Lower leg skin (tissue), 4 donors: Measurements from ENCODE around the gene TNFAIP8L3. TPM values are rescaled to one million over a fixed set of nuclear protein-coding genes. Genes with fewer than 3 reads are reported as not detected.

Experiments used
- DNase-seq, 2 donors: peaks; one replicate each; pipeline ENCODE4 v3.0.0-alpha.2; 2019; ENCODE audit warnings: low spot score in 2 of 2
- H3K4me3 ChIP-seq: fragments of 200-600 bp; sonication (generic); 2 replicates; pipeline ENCODE4 v1.5.1; 2017; ENCODE audit warnings: mild to moderate bottlenecking, low read depth; ENCODE audit not compliant: poor library complexity, severe bottlenecking
- POLR2A ChIP-seq, 2 donors: fragments of 450-650 bp; IDR thresholded peaks; one replicate each; pipeline ENCODE4 v1.6.1; 2016 to 2017; ENCODE audit warnings: antibody characterized with exemption in 2 of 2, mild to moderate bottlenecking in 1 of 2, moderate library complexity in 1 of 2
- WGBS, 2 donors: methylation state at CpG; one replicate each; pipeline ENCODE4 v1.1.5; 2018; 5-methylcytosine and 5-hydroxymethylcytosine counted together
- intact Hi-C: fragments of 100-400 bp; cut with DNase I; formaldehyde crosslinking; loops from one replicate; pipeline ENCODE4 v1.15.0; 2023; ENCODE audit warnings: low total_unique reads
- total RNA-seq, 4 donors: library from RNA; depleted of rRNA; stranded (reverse); fragments of >200 nt; gene quantifications; one replicate each; pipeline ENCODE4 v1.1.0, GENCODE V29; 2016
- TF ChIP-seq, protein P1 (sequence below), 3 donors: fragments of 450-650 bp; IDR thresholded peaks; one replicate each; pipeline ENCODE4 v1.5.1; 2016; ENCODE audit warnings: antibody characterized with exemption in 3 of 3, mild to moderate bottlenecking in 3 of 3, moderate library complexity in 2 of 3

Gene TNFAIP8L3
- total RNA-seq, 4 donors from 2014 or later: 13.6 to 27.2 (median 22.1) TPM

DNA sequence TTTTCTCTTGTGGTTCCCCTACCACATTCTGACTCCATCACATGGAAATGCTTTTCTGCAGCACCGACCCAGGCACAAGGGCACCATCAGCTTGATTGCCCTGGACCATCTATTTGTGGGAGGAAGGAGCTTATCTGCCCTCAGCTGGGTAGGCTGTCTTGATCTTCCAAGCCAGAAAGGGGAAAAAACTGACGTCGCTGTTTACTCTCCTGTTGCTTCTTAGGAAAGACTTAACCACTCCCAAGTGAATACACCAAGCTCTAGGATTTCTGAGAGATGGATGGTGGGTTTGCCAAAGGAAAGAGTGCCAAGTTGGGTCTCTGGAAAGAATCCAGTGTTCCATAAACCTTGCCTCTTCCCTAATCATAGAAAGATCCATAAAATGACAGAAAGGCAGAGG is 4.0 kb downstream of the TNFAIP8L3 start:
- WGBS, 2 donors: 51 to 72% methylated on average over 3 of the region's 3 CpGs
- no peak overlapping the region for H3K4me3 ChIP-seq
- intact Hi-C loops: no loop called here
- TF ChIP-seq, protein P1, sequence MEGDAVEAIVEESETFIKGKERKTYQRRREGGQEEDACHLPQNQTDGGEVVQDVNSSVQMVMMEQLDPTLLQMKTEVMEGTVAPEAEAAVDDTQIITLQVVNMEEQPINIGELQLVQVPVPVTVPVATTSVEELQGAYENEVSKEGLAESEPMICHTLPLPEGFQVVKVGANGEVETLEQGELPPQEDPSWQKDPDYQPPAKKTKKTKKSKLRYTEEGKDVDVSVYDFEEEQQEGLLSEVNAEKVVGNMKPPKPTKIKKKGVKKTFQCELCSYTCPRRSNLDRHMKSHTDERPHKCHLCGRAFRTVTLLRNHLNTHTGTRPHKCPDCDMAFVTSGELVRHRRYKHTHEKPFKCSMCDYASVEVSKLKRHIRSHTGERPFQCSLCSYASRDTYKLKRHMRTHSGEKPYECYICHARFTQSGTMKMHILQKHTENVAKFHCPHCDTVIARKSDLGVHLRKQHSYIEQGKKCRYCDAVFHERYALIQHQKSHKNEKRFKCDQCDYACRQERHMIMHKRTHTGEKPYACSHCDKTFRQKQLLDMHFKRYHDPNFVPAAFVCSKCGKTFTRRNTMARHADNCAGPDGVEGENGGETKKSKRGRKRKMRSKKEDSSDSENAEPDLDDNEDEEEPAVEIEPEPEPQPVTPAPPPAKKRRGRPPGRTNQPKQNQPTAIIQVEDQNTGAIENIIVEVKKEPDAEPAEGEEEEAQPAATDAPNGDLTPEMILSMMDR (IDR thresholded peaks at IDR 0.05): no peak
- TF ChIP-seq POLR2A (IDR thresholded peaks at IDR 0.05): no peak
- no peak for DNase-seq

DNA sequence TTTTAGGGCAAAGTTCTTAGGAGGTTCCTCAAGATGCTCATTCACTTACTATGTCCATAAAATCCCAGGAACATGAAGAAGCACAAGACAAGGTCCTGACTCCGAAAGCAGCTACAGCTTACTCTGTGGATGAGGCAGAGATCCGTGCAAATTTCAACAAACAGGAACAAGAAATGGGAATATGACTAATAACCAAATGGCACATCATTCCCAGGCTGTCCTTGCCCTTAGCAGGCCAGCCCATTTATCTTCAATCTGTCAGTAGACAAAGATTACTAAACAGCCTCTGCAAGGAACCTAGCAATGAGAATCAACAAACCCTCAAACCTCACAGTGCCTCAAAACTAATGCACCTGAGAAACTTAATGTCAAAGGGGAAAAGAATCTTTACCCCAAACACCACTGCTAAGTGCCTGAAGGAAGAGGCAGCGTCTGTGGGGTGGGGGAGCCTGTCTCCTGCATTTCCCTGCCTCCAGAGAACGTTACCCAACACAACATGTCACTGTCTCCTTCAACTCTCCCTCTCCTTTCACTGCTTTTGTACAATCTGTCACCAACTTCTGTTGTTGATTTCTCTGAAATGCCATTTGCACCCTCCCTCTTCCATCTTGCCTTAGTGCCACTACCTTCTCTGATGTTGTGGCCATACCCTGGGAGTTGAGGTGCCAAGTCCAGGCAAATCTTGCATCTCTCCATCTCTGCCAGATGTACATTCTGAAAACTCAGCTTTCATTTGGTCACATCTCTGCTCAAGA is 4.8 kb downstream of the TNFAIP8L3 start:
- no peak for DNase-seq
- TF ChIP-seq, protein P1 (IDR thresholded peaks at IDR 0.05): no peak
- TF ChIP-seq POLR2A (IDR thresholded peaks at IDR 0.05): no peak
- 63 to 72% methylated on average over 4 of the region's 4 CpGs for WGBS, 2 donors
- no peak overlapping the region for H3K4me3 ChIP-seq
- intact Hi-C loops: loop anchor here (10.0 kb wide), 1 partner anchor 1315 kb away; no protein-coding TSS in a partner anchor

DNA sequence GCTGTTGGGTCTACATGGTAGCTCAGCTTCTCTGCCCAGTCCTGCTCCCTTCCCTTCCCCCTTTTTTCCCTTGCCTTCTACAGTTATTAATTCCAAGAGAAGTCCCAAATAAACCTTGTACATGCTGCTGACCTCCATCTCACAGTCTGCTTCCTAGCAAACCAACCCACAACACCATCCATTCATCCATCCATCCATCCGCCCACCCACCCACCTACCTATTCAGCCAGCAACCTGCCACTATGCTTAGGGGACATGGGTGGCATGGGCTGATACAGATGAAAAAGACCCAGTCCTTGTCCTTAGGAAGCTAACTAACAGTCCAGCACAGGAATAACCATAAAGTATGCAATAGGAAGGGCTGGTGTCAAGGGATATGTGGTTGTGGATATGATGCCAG is 5.7 kb downstream of the TNFAIP8L3 start:
- TF ChIP-seq POLR2A (IDR thresholded peaks at IDR 0.05): no peak
- TF ChIP-seq, protein P1 (IDR thresholded peaks at IDR 0.05): no peak
- intact Hi-C loops: loop anchor here (10.0 kb wide), 1 partner anchor 1316 kb away; no protein-coding TSS in a partner anchor
- no peak for DNase-seq
- 87 to 100% methylated on average over 1 of the region's 1 CpG for WGBS, 2 donors
- no peak overlapping the region for H3K4me3 ChIP-seq

DNA sequence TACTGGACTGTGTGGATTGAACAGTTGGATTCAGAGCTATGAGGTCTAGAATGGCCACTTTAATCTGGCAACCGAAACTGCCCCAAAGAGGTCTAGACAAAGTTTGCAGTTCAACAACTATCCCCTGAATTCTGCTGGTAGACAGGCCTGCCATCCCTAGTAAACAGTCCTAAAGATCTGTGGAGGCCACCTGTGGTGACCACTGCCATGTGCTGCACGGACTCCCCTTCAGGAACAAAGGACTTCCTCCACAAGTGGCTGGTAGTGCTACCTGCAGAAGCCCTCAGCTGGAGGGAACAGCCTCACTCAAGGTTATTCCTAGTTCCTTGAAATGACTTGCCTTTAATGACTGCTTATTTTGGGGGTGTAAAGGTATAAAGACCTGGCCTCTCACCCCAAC is 6.1 kb downstream of the TNFAIP8L3 start:
- WGBS, 2 donors: 93 to 96% methylated on average over 2 of the region's 2 CpGs
- intact Hi-C loops: loop anchor here (10.0 kb wide), 1 partner anchor 1316 kb away; no protein-coding TSS in a partner anchor
- DNase-seq: no peak
- H3K4me3 ChIP-seq: no peak overlapping the region
- TF ChIP-seq POLR2A (IDR thresholded peaks at IDR 0.05): no peak
- TF ChIP-seq, protein P1 (IDR thresholded peaks at IDR 0.05): no peak

DNA sequence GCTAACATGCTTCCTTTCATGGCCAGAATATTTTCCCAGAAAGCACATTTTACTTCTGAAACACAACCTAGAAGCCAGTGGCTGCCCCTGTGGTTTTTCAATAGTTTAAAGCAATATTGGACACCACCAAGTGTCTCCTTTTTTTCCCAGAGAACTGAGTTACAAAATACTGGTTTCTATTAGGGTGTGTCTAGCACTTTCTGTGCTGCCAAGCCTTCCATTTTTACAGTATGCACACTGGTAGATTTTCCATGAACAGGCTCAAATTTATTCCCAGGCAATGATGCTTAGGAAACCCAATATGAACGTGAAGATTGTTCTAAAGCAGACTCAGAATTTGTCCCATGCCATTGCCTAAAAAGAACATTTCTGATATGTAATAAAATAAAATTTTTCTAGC is 7.2 kb downstream of the TNFAIP8L3 start:
- no peak overlapping the region for H3K4me3 ChIP-seq
- no peak for DNase-seq
- TF ChIP-seq, protein P1 (IDR thresholded peaks at IDR 0.05): no peak
- TF ChIP-seq POLR2A (IDR thresholded peaks at IDR 0.05): no peak
- intact Hi-C loops: loop anchor here (10.0 kb wide), 1 partner anchor 1317 kb away; no protein-coding TSS in a partner anchor
- 59 to 61% methylated on average over 1 of the region's 1 CpG for WGBS, 2 donors
